NCI-H1436 treated with DMSO at 0.1 percent for 48 hours (cell line): ENCODE measurements around the gene FADS1.

Source experiments
- DNase-seq: peaks from one replicate; lab custom pipeline; 2025; lab: John Stamatoyannopoulos, UW

Gene FADS1

DNA sequence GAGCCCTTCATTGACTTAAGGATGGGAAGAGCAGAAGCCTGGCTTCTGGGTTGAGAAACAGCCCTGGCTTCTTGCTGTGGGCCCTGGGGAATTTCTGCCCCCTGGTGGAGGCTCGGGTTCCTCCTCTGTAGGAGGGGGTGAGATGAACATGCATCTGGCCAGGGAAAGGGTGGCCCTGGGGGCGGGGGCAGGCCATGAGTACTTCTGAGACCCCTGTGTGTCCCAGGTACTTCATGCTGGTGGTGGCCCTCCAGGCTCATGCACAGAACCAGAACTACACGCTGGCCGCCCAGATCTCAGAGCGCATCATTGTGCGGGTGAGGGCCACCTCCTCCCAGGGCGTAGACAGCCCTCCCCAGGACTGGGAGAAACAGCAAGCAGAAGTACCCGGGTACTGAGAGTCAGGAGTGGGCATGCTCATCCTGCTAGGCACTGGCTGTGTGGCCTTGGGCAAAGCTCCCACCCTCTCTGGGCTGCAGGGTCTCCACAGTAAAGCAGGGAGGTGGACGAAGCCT lies 40.2 kb downstream of the FADS1 start:
- DNase-seq: no peak

DNA sequence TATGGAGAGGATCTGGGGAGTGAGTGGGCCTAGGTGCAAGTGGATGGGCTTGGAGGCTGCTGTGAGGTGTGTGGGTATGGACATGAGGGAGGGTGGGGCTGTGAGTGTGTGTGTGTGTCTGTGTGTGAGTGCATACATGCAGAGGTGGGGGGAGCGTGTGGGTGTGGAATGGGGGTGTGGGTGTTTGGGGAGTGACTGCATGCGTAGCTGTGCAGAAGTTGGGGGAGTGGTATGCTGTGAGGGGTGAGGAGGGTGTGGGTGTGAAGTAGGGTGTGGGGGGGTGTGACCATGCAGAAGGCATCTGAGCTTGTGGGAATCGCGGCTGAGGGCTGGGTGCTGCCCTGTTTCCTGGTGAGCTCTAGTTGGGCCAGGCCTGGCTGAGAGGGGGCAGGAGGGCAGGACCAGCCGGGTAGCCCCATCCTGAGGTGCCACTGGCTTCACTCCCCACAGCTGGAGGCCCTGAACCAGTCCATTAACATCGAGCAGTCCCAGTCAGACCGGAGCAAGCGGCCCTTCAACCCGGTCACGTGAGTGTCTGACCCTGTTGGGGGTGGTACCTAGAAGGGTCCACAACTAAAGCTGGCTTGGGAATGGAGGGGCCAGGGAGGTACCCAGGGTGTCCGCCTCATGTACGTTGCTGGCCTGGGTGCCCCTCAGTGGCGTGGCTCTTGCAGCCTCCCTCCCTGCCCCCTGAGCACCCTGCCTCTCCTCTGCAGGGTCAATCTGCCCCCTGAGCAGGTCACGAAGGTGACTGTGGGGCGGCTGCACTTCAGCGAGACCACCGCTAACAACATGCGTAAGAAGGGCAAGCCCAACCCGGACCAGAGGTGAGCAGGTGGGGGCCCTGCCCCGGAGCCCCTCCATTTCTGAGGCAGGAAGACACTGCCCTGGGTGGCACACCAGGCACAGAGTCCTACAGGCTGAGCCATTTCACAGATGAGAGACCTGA lies 40.9 kb downstream of the FADS1 start:
- DNase-seq: no peak

DNA sequence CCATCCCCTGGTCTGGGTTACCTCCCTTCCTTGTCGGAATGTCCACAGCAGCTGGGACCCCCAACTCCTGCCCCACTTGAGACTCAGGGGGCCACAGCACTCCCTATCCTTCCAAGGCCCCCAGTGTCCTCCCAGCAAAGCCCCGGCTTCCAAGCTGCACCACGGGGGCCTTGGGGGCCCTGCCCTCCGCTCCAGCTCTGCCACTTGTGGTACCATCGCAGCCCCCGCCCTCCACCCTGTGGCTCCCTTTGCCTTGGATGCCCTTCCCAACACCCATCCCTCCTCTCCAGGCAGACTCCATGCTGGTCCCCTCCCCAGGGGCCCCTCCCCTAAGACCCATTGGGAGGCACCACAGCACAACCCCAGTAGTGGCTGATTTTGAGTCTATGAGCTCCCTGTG lies 41.7 kb downstream of the FADS1 start:
- no peak for DNase-seq

DNA sequence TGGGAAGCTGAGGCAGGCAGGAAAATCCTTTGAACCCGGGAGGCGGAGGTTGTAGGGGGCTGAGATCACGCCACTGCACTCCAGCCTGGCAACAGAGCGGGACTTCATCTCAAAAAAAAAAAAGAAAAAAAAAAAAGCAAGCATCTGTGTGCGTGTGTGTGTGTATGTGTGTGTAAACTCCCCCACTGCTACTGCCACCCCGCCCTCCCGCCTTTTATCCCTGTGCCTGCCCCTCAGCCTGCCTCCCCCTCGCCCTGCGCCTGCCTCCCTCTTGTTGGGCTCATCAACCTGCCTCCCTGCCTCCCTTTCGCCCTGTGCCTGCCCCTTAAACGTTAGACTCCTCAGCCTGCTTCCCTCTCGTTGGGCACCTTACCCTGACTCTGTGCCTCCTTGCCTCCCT lies 42.4 kb downstream of the FADS1 start:
- no peak for DNase-seq

DNA sequence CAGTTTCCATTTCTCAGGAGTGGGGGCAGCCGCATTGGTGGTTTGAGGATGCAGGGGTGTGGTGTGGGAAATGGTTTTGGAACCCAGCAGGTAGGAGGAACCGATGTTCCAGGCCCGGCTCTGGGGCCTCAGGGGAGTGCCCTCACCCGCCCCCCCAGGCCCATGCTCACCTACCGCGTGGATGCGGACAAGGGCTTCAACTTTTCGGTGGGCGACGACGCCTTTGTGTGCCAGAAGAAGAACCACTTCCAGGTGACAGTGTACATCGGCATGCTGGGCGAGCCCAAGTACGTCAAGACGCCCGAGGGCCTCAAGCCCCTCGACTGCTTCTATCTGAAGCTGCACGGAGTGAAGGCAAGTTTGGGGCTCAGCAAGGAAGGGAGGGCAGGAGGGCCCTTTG lies 43.0 kb downstream of the FADS1 start:
- DNase-seq: no peak

DNA sequence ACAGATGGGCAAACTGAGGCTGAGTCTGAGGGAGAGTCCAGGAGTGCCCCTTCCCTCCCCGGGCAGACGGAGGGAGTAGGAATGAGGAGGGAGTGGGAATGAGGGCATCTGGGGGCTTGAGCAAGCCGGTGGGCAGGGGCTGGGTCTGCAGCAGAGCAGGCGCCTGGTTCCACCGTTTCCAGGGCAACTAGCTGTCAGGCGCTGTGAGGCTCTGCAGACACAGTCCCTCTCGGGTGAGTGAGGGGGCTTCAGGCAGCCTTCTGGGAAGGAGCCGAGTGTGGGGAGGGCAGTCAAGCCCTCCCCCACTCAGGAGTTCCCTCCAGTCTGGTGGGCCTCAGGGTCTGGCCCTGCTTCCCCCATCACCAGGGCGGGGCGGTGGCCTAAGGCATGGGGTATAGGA lies 43.4 kb downstream of the FADS1 start:
- no peak for DNase-seq

DNA sequence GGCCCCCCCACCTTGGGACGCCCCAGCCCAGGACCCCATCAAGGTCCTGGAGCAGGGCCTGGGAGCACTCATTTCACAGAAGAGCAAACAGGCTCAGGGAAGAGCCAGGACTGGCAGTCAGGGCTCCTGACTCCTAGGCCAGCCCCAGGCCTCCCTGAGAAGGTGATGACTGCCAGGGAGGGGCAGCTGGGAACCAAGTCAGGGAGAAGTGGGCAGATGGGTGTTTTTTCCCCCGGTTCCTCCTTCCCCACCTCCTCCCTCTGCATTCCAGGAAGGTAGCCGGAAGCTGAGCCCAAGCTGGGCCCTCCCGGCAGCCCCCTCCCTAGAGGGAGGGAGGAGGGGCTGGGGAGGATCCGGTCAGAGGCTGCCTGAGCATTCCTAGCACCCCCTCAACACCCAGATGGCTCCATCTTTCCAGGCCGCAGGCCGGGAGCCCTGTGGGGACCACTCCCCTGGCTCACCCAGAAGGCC lies 44.8 kb downstream of the FADS1 start:
- no peak for DNase-seq

DNA sequence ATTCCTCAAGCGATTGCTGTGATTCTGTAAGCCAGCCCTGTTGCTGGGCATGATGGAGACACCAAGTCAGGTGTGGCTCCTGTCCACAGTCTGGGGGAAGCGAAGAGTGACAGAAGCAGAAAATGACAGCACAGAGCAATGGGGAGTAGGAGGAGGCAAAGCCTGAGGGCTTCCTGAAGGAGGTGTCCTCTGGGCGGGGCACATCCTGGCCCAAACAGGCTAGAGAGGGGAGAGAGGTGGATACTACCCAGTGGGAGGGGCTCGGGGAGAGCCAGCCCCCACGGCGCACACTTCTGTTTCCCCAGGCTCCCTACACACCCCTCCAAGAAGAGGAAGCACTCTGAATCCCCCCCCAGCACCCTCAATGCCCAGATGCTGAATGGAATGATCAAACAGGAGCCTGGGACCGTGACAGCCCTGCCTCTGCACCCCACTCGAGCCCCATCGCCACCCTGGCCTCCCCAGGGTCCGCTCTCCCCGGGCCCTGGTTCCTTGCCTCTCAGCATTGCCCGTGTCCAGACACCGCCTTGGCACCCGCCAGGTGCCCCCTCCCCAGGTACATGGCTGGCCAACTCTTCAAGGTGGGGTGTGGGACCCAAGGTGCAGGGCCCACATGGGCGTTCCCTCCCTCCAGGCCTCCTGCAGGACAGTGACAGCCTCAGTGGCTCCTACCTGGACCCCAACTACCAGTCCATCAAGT lies 45.5 kb downstream of the FADS1 start:
- DNase-seq: no peak

DNA sequence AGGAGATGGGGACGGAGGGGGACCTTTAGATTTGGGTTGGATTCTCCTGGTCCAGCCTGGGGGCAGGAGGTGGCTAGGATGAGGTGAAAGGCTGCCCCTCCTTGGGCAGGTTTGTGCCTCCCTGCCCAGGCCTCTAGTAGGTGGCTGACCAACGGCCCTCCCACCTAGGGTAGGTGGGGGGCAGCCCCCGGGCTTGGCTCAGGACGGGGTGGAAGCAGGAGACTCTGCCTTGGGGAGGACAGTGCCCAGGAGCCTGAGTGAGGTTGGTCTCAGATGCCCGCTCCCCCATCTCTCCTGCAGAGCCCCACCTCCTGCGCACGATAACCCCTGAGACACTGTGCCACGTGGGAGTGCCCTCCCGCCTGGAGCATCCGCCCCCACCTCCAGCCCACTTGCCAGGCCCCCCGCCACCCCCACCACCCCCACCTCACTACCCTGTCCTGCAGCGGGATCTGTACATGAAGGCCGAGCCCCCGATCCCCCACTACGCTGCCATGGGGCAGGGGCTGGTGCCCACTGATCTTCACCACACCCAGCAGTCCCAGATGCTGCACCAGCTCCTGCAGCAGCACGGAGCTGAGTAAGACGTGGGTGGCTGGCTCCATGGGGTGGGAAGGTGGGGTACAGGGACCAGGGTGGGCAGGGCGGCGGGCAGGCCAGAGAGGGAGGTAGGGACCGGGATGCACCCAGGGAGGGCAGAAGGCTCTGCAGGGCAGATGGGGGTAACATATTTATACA lies 46.7 kb downstream of the FADS1 start:
- no peak for DNase-seq

DNA sequence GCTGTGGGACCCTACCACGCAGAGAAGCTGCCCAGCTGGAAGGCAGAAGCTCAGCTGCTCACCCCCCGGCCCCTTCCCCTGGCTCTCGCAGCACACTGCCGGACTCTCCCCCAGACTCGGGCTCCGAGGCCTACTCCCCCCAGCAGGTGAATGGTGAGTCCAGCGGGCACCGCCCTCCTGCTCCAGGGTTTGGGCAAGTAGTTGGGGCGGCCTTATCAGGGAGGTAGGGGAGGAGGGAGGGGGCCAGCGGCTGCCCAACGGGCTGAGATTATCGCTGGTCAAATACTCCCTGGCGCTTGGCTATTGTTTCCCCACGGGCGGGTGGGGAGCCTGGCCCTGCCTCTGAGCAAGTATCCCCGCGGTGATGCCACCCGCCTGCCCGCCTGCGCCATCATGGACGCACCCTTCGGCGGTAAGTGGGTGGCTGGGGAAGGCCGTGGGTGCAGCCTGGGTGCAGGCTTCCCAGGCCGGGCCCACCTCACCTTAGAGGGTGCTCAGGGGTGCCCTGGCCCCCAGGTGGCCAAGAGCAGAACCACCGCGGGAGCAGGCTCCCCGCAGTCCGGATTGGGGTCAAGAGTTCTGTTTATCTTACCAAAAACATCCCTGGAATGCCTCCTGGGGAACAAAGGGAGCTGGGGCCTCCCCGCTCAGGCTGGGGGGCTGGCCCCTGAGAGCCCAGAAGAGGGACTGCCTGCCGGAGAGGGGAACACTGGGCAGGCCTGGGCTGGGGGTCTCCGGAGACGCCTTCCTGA lies 47.5 kb downstream of the FADS1 start:
- DNase-seq: no peak

DNA sequence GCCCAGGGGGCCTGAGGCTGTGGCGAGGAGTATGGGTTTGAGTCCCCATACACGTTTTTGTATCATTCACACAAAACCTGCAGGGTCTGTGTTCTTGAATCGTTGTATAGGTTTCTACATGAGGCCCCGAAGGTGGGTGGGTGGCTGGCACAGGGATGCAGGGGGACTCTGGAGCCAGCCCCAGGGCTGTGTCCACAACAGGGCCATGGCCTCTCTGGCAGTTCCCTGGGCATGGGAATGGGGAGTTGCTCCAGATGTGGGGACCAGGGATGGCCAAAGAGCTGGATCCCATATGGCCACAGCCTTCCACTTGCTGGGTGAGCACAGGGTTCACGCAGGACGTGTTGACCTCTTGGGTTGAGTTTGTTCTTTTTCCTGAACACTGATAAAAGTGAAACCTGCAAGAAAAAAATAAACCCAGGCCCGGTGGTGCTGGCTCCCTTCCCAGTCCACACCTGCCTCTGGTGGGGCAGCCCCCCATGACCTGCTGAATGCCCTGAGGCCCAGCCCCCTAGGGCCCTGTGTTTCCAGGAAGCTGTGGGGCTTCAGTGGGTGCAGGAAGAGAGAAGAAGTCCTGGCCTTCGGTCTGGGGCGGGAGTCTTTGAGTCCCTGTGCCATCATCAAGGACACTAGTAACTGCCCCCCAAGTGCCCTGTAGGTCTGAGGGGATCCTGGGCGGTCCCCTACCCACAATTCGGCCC lies 48.3 kb downstream of the FADS1 start:
- no peak for DNase-seq

DNA sequence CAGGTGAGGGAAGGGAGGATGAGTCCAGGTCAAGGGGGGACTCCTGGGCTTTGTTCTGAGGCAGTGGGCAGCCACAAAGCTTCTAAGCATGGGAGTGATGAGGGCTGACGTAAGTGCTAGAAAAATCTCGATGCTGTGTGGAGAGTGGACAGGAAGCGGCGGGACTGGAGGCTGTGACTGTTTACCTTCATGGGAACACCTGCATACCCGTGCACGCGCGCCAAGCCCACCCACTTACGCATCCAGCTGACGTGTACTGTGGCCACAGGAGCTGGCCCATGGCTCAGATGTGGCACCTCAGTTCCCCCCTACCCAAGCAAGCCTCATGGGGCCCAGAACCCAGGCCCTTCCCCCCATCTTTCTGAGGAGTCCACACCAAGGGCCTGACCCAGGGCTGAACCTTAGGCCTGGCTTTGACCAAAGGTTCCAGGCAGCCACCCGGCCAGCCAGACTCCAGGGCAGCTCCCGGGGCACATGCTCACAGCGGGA lies 50.4 kb downstream of the FADS1 start:
- DNase-seq: no peak

DNA sequence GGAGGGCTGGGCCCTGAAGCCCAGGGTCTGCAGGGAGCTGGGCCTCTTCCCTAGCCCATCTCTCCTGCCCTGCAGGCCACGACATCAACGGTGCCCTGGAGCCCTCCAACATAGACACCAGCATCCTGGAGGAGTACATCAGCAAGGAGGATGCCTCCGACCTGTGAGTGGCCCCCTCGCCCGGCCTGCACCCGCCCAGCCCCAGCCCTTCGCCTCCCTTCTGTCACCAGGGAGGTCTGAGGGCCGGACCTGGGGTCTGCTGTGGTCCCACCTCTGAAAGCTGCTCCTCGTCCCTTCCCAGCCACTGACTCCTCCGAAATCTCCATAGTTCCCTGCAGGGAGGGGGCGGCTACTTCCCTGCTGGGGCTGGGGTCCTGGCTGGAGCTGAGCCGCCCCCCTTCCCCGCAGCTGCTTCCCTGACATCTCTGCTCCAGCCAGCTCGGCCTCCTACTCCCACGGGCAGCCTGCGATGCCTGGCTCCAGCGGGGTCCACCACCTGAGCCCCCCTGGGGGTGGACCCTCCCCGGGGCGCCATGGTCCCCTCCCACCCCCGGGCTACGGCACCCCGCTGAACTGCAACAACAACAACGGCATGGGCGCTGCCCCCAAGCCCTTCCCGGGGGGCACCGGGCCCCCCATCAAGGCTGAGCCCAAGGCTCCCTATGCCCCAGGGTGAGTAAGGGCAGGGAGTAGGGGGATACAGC lies 51.1 kb downstream of the FADS1 start:
- no peak for DNase-seq

DNA sequence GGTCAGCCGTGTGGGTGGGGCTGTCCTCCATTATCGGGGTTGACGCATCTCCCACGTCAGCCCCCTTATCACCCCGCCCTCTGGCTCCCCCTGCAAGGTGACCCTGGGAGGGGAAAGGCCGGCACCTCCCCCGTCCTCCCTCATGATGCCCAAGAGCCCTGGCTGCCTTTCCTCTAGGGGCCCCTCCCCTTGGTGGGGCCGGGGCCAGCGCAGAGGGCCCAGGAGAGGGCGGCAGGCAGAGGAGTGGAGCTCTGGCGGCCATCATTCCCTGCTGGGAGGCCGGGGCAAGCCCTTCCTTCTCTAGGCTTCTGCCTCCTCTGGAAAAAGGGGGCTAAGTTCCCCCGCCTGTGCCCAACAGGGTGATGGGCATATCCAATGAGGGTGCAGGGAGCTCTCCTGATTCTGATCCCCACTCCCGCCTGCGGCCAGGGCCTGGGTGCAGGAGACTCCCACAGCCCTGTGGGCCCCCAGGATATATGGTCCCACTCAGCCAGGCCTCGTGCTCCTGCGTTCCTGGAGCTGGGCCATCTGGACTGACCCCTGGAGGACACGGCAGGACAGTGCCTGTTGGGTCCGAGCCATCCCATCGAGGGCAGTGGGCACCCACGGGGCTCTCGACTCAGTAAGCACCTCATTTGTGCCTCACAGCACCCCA lies 52.1 kb downstream of the FADS1 start:
- DNase-seq: no peak

DNA sequence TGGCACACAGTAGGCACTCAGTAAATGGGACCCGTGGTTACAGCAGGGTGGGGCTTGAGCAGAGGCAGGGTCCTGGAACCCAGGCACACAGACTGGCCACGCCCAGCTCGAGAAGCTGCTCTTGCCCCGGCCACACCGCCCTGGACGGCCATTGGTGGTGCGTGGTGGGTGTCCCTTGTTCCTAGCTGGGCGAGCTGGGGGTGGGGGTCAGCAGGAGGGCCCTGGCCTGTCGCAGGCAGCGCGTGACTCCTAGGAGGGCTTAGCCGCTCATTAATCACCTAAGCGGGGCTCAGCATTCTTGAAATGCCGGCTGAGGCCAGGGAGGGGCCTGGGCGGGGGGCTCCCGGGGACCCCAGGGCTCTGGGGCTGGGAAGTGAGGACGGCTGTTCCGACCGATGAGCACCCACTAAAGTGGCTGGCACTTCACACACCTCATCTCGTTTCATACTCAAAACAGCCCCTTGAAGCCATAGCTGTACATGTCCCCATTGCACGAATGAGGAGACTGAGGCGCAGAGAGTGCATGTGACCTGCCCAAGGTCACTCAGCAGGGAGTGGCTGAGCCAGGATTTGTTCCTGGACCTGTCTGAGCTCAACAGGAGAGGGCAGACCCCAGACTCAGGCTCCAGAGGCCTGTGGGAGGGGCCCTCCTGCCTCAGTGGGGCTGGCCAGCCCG lies 52.7 kb downstream of the FADS1 start:
- DNase-seq: no peak

DNA sequence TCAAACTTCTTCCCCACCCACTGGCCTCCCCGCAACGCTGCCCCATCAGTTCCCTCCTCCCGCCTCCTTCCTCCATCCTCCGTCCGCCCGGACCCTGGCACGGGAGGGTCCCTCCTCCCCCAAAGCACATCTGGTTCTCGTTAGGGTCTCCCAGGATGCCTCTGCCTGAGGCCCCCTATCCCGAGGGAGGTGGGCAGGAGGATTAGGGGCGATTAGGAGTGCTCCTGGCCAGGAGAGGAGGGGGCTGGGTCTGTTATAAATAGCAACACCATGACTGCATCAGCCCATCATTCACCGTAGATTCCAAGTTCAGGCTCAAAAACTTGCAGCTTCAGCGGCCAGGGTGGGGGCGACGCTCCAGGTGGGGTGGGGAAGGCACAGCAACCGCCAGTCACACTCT lies 54.0 kb downstream of the FADS1 start:
- DNase-seq: no peak

DNA sequence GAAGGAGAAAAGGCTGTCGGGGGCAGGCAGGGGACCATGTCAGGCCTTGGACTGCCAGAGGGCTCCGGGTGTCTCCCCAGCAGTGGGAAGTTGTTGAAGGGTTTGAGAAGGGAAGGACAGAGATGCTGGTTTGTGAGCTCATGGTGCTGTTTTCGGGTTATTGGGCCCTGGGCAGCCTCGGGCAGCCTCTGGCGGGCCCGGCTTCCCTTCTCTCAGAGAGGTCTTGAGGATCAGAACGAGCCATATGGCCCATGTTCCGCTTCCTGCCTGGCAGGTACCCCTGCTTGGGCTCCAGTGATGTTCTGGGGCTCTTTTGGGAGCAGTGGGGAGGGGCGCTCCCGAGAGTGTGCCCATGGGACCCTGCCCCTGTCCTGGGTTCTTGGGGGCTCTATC lies 54.6 kb downstream of the FADS1 start:
- DNase-seq: no peak

DNA sequence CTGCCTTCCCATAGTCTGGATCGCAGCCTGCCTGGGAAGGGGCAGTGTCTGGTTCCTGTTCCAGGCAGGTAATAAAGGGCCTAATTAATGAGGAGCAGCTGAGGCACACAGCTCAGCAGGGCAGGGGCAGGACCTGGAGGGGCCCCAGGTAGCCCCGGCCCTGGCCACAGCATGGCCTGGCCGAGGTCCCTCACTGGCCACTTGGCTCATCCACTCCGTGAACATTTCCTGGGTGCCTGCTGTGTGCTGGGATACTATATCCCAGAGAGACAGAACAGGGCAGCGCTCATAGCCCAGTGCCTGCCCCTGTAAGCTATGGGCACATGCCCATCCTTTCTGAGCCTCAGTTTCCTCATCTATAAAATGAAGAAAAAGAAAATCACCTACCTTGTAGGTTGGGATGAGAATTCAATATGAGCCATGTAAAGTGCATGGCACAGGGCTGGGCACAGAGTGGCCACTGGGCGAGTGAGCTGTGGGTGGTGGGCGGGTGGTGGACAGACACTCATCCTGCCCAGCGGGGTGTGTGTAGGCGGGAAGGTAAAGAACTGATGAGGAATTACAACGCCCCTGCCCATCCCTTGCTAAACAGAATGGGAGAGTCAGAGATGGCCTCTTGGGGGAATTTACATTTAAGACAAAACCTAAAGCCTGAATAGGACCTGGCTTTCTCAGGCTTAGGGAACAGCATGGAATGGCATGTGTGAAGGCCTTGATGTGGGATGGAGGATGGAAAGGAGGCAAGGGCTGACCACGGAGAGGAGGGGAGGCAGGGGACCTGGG lies 55.2 kb downstream of the FADS1 start:
- DNase-seq: no peak
